ENCODE data around the gene OR6K3.

GRCh38 chr1:158686111-158687009 lies 34.2 kb downstream of the OR6K3 start, which contains the start of gene SPTA1:
- TF ChIP-seq, protein P1, sequence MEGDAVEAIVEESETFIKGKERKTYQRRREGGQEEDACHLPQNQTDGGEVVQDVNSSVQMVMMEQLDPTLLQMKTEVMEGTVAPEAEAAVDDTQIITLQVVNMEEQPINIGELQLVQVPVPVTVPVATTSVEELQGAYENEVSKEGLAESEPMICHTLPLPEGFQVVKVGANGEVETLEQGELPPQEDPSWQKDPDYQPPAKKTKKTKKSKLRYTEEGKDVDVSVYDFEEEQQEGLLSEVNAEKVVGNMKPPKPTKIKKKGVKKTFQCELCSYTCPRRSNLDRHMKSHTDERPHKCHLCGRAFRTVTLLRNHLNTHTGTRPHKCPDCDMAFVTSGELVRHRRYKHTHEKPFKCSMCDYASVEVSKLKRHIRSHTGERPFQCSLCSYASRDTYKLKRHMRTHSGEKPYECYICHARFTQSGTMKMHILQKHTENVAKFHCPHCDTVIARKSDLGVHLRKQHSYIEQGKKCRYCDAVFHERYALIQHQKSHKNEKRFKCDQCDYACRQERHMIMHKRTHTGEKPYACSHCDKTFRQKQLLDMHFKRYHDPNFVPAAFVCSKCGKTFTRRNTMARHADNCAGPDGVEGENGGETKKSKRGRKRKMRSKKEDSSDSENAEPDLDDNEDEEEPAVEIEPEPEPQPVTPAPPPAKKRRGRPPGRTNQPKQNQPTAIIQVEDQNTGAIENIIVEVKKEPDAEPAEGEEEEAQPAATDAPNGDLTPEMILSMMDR (IDR thresholded peaks at IDR 0.05): no peak
- TF ChIP-seq POLR2A (IDR thresholded peaks at IDR 0.05): no peak
